Retinal pigment epithelial cell (primary cell): ENCODE measurements around the gene SEPTIN11.

Source experiments
- DNase-seq: peaks from one replicate; pipeline ENCODE4 v3.0.0-alpha.2; 2010; ENCODE audit warnings: low read depth
- H3K4me3 ChIP-seq: 2 replicates; pipeline ENCODE4 v1.5.1; 2011; ENCODE audit warnings: mild to moderate bottlenecking, low read length, control low read depth, moderate library complexity
- CTCF ChIP-seq: conservative IDR thresholded peaks from 2 replicates; pipeline ENCODE4 v1.5.1; 2011; ENCODE audit warnings: low read depth, low read length, control low read depth, inconsistent platforms

Gene SEPTIN11

GRCh38 chr4:76989391-76990061, 40.0 kb downstream of the SEPTIN11 start:
- DNase-seq = no peak
- no peak overlapping the region for H3K4me3 ChIP-seq
- TF ChIP-seq CTCF = no peak

GRCh38 chr4:76990288-76991080, 40.9 kb downstream of the SEPTIN11 start:
- DNase-seq = no peak
- no peak overlapping the region for H3K4me3 ChIP-seq
- TF ChIP-seq CTCF = no peak

GRCh38 chr4:76991161-76991660, 41.7 kb downstream of the SEPTIN11 start:
- DNase-seq = no peak
- no peak for TF ChIP-seq CTCF
- no peak overlapping the region for H3K4me3 ChIP-seq

GRCh38 chr4:76993787-76994641, 44.5 kb downstream of the SEPTIN11 start:
- TF ChIP-seq CTCF = no peak
- no peak for DNase-seq
- no peak overlapping the region for H3K4me3 ChIP-seq

- no peak overlapping the region for H3K4me3 ChIP-seq
- no peak for TF ChIP-seq CTCF
- no peak for DNase-seq
Measured at GRCh38 chr4:76995776-76996175, 46.2 kb downstream of the SEPTIN11 start.

GRCh38 chr4:76996445-76996844, 46.9 kb downstream of the SEPTIN11 start:
- no peak for DNase-seq
- no peak for TF ChIP-seq CTCF
- H3K4me3 ChIP-seq = no peak overlapping the region
